Stimulated activated CD8-positive, alpha-beta memory T cell treated with anti-CD3 and anti-CD28 coated beads, Interleukin-4, amount 100 ng/mL, for 1 hour (primary cell): ENCODE results near the gene NAA15.
"Not testable (repeated sequence)": the region's sequence is repeated elsewhere in the genome, so short reads cannot be mapped to it uniquely, and the experiment has no call there.

ENCODE experiments used
- DNase-seq, 2 donors: peaks; one replicate each; pipeline ENCODE4 v3.0.0-alpha.2; 2020; ENCODE audit warnings: low read depth in 2 of 2, low spot score in 1 of 2

NAA15 gene

GRCh38 chr4:139450586-139450985, 149.3 kb downstream of the NAA15 start:
- no peak for DNase-seq

GRCh38 chr4:139451997-139452396, 150.7 kb downstream of the NAA15 start:
- no peak for DNase-seq

GRCh38 chr4:139453041-139453370, 151.7 kb downstream of the NAA15 start:
- DNase-seq = peak in 1 of 2 donors; percentile 49

GRCh38 chr4:139453371-139454110, 152.2 kb downstream of the NAA15 start:
- peak; percentile 78 to 93 for DNase-seq

GRCh38 chr4:139454111-139455045, 153.1 kb downstream of the NAA15 start, which contains the start of gene RAB33B:
Gene RAB33B, plus strand, starts transcription at chr4:139454121. Its CDS starts 75 bp downstream, at chr4:139454196.
- peak in 1 of 2 donors; percentile 2 for DNase-seq

- DNase-seq = no peak
Measured at GRCh38 chr4:139455126-139455538, 153.8 kb downstream of the NAA15 start.

GRCh38 chr4:139457318-139457717, 156.0 kb downstream of the NAA15 start:
- no peak for DNase-seq

- no peak for DNase-seq
Measured at GRCh38 chr4:139458543-139458942, 157.2 kb downstream of the NAA15 start.

- no peak for DNase-seq
Measured at GRCh38 chr4:139458999-139459398, 157.7 kb downstream of the NAA15 start.

- DNase-seq = no peak
Measured at GRCh38 chr4:139460565-139460964, 159.3 kb downstream of the NAA15 start.

GRCh38 chr4:139461022-139461628, 159.8 kb downstream of the NAA15 start:
- DNase-seq = no peak

GRCh38 chr4:139464512-139464911, 163.2 kb downstream of the NAA15 start:
- not testable (repeated sequence) for DNase-seq

- DNase-seq = no peak
Measured at GRCh38 chr4:139465922-139466321, 164.6 kb downstream of the NAA15 start.

GRCh38 chr4:139468756-139469155, 167.5 kb downstream of the NAA15 start:
- not testable (repeated sequence) for DNase-seq

GRCh38 chr4:139469216-139469615, 167.9 kb downstream of the NAA15 start:
- no peak for DNase-seq
